ENCODE measurements around the gene CASS4. TPM values are rescaled to one million over a fixed set of nuclear protein-coding genes. Genes with fewer than 3 reads are reported as not detected.
A peak's percentile ranks its signal among the peaks of the same experiment; 100 is the strongest.

CASS4 gene
- polyA plus RNA-seq, 1 donor, result 6.9 TPM

GRCh38 chr20:56423211-56423610 lies 11.2 kb downstream of the CASS4 start:
- DNase-seq, result no peak

GRCh38 chr20:56423886-56424285 lies 11.8 kb downstream of the CASS4 start:
- no peak for DNase-seq

- DNase-seq, result no peak
These were observed 12.9 kb downstream of the CASS4 start for GRCh38 chr20:56424931-56425330.

- DNase-seq, result no peak
These were observed 14.0 kb downstream of the CASS4 start for GRCh38 chr20:56426026-56426425.

- no peak for DNase-seq
These were observed 14.9 kb downstream of the CASS4 start for GRCh38 chr20:56426926-56427325.

GRCh38 chr20:56427797-56428196 lies 15.7 kb downstream of the CASS4 start:
- no peak for DNase-seq

- no peak for DNase-seq
These were observed 16.4 kb downstream of the CASS4 start for GRCh38 chr20:56428410-56428809.

- DNase-seq, result no peak
These were observed 16.8 kb downstream of the CASS4 start for GRCh38 chr20:56428881-56429280.

GRCh38 chr20:56429502-56429901 lies 17.4 kb downstream of the CASS4 start:
- no peak for DNase-seq

GRCh38 chr20:56429941-56430340 lies 17.9 kb downstream of the CASS4 start:
- no peak for DNase-seq

- DNase-seq, result no peak
These were observed 18.4 kb downstream of the CASS4 start for GRCh38 chr20:56430461-56430860.

GRCh38 chr20:56430957-56431356 lies 18.9 kb downstream of the CASS4 start:
- no peak for DNase-seq

GRCh38 chr20:56431471-56431870 lies 19.4 kb downstream of the CASS4 start:
- DNase-seq, result no peak

- DNase-seq, result no peak
These were observed 21.3 kb downstream of the CASS4 start for GRCh38 chr20:56433221-56433879.

GRCh38 chr20:56433880-56434255 lies 21.8 kb downstream of the CASS4 start:
- no peak for DNase-seq

GRCh38 chr20:56437196-56437960 lies 25.3 kb downstream of the CASS4 start:
- no peak for DNase-seq

GRCh38 chr20:56438284-56438683 lies 26.2 kb downstream of the CASS4 start:
- no peak for DNase-seq

- peak; percentile 39 for DNase-seq
These were observed 27.8 kb downstream of the CASS4 start for GRCh38 chr20:56439771-56440291.

GRCh38 chr20:56440346-56441007 lies 28.4 kb downstream of the CASS4 start:
- no peak for DNase-seq

GRCh38 chr20:56442389-56443365 lies 30.6 kb downstream of the CASS4 start:
- no peak for DNase-seq

GRCh38 chr20:56443654-56444540 lies 31.8 kb downstream of the CASS4 start:
- DNase-seq, result no peak

Data from hindlimb muscle (tissue), 1 donor.